HepG2 (cell line): ENCODE results near the gene WIPF2. TPM values are rescaled to one million over a fixed set of nuclear protein-coding genes. Genes with fewer than 3 reads are reported as not detected.

Experiments used
- ATAC-seq: fragments of 200-7000 bp; cut with Tn5 transposase; 3 replicates; pipeline ENCODE4 v1.9.1; 2020; ENCODE audit warnings: mild to moderate bottlenecking, moderate library complexity
- BruUV-seq: library from RNA; stranded (reverse); fragments of 400-500 nt; replicated peaks from 2 replicates; lab custom pipeline; 2021; lab: Mats Ljungman, UMichigan
- CTCF ChIA-PET: fragments of 300-600 bp; formaldehyde crosslinking; extraction: SDS; loops from one replicate; lab custom pipeline; 2021; ENCODE audit warnings: low total read pairs, inconsistent platforms, low intra/inter-chr PET ratio; lab: Yijun Ruan, JAX
- POLR2A ChIA-PET: fragments of 350-600 bp; sonication (Branson Sonifier 250); formaldehyde crosslinking; loops from one replicate; lab custom pipeline; 2020; ENCODE audit warnings: antibody characterized with exemption, inconsistent platforms; lab: Yijun Ruan, JAX
- DNase-seq: peaks from one replicate; pipeline ENCODE4 v3.0.0-alpha.2; 2015; ENCODE audit warnings: low spot score
- FAIRE-seq: peaks from 3 replicates; lab custom pipeline; 2011; peaks lifted over from hg19 to GRCh38; lab: Jason Lieb, UNC
- H2AFZ ChIP-seq: one replicate; pipeline ENCODE4 v1.6.1; 2011; ENCODE audit warnings: low read length, inconsistent platforms
- H3K27ac ChIP-seq: fragments of 300-600 bp; 3 replicates; pipeline ENCODE4 v1.8.0; 2011; ENCODE audit warnings: mixed run types, mild to moderate bottlenecking, mixed read lengths, low read length, inconsistent platforms; ENCODE audit not compliant: insufficient read depth; ENCODE audit errors: extremely low read length
- H3K27me3 ChIP-seq, 2 experiments: fragments of 200-600 bp in 1 of 2; 2 replicates in 1 of 2; 3 replicates in 1 of 2; pipeline versions ENCODE4 v1.6.0 to v1.8.0; 2011; ENCODE audit warnings: low read length in 2 of 2, mild to moderate bottlenecking in 2 of 2, moderate library complexity in 2 of 2, inconsistent platforms in 1 of 2; ENCODE audit not compliant: insufficient read depth in 2 of 2, control insufficient read depth in 1 of 2
- H3K36me3 ChIP-seq, 2 experiments: fragments of 200-600 bp in 1 of 2; replicated peaks in 1 of 2; 2 replicates in 1 of 2; 3 replicates in 1 of 2; pipeline versions ENCODE4 v1.5.1 to v1.8.0; 2011; ENCODE audit warnings: low read length in 2 of 2, inconsistent platforms in 1 of 2; ENCODE audit not compliant: insufficient read depth in 2 of 2, control insufficient read depth in 1 of 2
- H3K4me1 ChIP-seq: 2 replicates; pipeline ENCODE4 v1.5.1; 2012; ENCODE audit warnings: low read length, inconsistent platforms; ENCODE audit not compliant: insufficient read depth
- H3K4me2 ChIP-seq: 2 replicates; pipeline ENCODE4 v1.6.0; 2011; ENCODE audit warnings: low read depth, low read length, inconsistent platforms
- H3K4me3 ChIP-seq, 3 experiments: fragments of 200-600 bp in 1 of 3; sonication (generic), shearing (Covaris generic) in 1 of 3; replicated peaks in 1 of 3; 2 replicates each; pipeline ENCODE4 v1.5.1; 2011 to 2016; ENCODE audit warnings: low read length in 3 of 3, inconsistent platforms in 2 of 3, low read depth in 2 of 3, mild to moderate bottlenecking in 2 of 3, control low read depth in 1 of 3, mixed read lengths in 1 of 3; ENCODE audit not compliant: insufficient read depth in 1 of 3
- H3K79me2 ChIP-seq: one replicate; pipeline ENCODE4 v1.6.1; 2011; ENCODE audit warnings: low read length, inconsistent platforms; ENCODE audit not compliant: insufficient read depth
- H3K9ac ChIP-seq: 2 replicates; pipeline ENCODE4 v1.6.0; 2011; ENCODE audit warnings: mild to moderate bottlenecking, low read depth, low read length, inconsistent platforms; ENCODE audit not compliant: insufficient read depth
- H3K9me3 ChIP-seq: 2 replicates; pipeline ENCODE4 v1.5.1; 2012; ENCODE audit warnings: mild to moderate bottlenecking, low read length
- H4K20me1 ChIP-seq: 2 replicates; pipeline ENCODE4 v1.6.0; 2011; ENCODE audit warnings: inconsistent platforms, mild to moderate bottlenecking, low read length, moderate library complexity; ENCODE audit not compliant: insufficient read depth
- E2F2 ChIP-seq: sonication (generic); formaldehyde crosslinking; IDR thresholded peaks from 2 replicates; pipeline ENCODE4 v1.4.0; 2020; ENCODE audit warnings: missing genetic modification reagents, borderline replicate concordance
- KDM5A ChIP-seq: fragments of 200-600 bp; sonication (generic); IDR thresholded peaks from 2 replicates; pipeline ENCODE4 v1.7.0; 2018; ENCODE audit warnings: antibody characterized with exemption, mild to moderate bottlenecking, low read length, borderline replicate concordance
- SMARCE1 ChIP-seq: fragments of 450-650 bp; IDR thresholded peaks from 2 replicates; pipeline ENCODE4 v1.6.1; 2017; ENCODE audit warnings: borderline replicate concordance
- ZNF318 ChIP-seq: sonication (generic); formaldehyde crosslinking; IDR thresholded peaks from 2 replicates; pipeline ENCODE4 v1.4.0; 2020; ENCODE audit warnings: mild to moderate bottlenecking, missing genetic modification reagents
- ZNF432 ChIP-seq: sonication (generic); formaldehyde crosslinking; IDR thresholded peaks from 2 replicates; pipeline ENCODE4 v1.5.0; 2020; ENCODE audit warnings: missing genetic modification reagents, mild to moderate bottlenecking, borderline replicate concordance
- ZNF530 ChIP-seq: sonication (generic); formaldehyde crosslinking; IDR thresholded peaks from 2 replicates; pipeline ENCODE4 v1.5.0; 2020; ENCODE audit warnings: low read depth, mild to moderate bottlenecking, missing genetic modification reagents
- ZNF709 ChIP-seq: sonication (generic); formaldehyde crosslinking; IDR thresholded peaks from 2 replicates; pipeline ENCODE4 v1.5.0; 2020; ENCODE audit warnings: mild to moderate bottlenecking, missing genetic modification reagents
- WGBS: methylation state at CpG from one replicate; pipeline ENCODE4 v1.1.6; 2017; ENCODE audit warnings: low lambda C conversion rate; 5-methylcytosine and 5-hydroxymethylcytosine counted together
- in situ Hi-C: cut with HindIII; loops from 2 replicates; pipeline ENCODE4 v1.10.0; 2017; ENCODE audit warnings: low pct_unique_long_range_greater_than_20kb; ENCODE audit not compliant: extremely low pct_ligation_motif_present
- intact Hi-C: fragments of 100-400 bp; cut with micrococcal nuclease; formaldehyde crosslinking; loops from one replicate; pipeline ENCODE4 v1.10.0; 2022; ENCODE audit not compliant: unreplicated experiment
- polyA plus RNA-seq, 8 experiments: library from polyadenylated mRNA; depleted of rRNA in 3 of 8; stranded (reverse) in 7 of 8; unstranded in 1 of 8; fragments of >200 nt; fragmentation: Illumina TruSeq in 4 of 8; extraction: Trizol in 4 of 8; gene quantifications; 2 replicates each; pipeline versions ENCODE4 v1.2.1 to v1.2.3, GENCODE V29; 2011 to 2016; ENCODE audit warnings: low read depth in 4 of 8, missing spikeins in 1 of 8, mixed read lengths in 1 of 8; ENCODE audit not compliant: insufficient read depth in 1 of 8
- total RNA-seq, 5 experiments: library from RNA; depleted of rRNA; stranded (reverse); fragments of >200 nt; fragmentation: Illumina TruSeq; extraction: Trizol; gene quantifications; 2 replicates each; pipeline ENCODE4 v1.2.3, GENCODE V29; 2016; ENCODE audit warnings: low read depth in 1 of 5

WIPF2 gene
- total and polyA plus RNA-seq, 2 of the 13 experiments (the other 11 are each of a cell fraction or from before 2014, with no cell fraction given), result 7.2 to 10.8 TPM

- H3K4me2 ChIP-seq, result no peak overlapping the region
- no peaks in the 10 kb centered on the region for H3K27me3 ChIP-seq
- no TSS peak for BruUV-seq
- no peak overlapping the region for H2AFZ ChIP-seq
- H3K9ac ChIP-seq, result no peak overlapping the region
- FAIRE-seq (no peak), DNase-seq (no peak), ATAC-seq (no peak)
- H3K4me1 ChIP-seq, result peaks cover 13% of the 10 kb centered on the region
- H3K4me3 ChIP-seq, result no peak overlapping the region
- no peak overlapping the region for H3K27ac ChIP-seq
- H3K79me2 ChIP-seq, result peaks cover 8% of the 10 kb centered on the region
- no peaks in the 10 kb centered on the region for H3K9me3 ChIP-seq
- no peaks in the 10 kb centered on the region for H4K20me1 ChIP-seq
- no peak for TF ChIP-seq SMARCE1
- TF ChIP-seq ZNF709 (CRISPR knock-in tag), result no peak
- TF ChIP-seq KDM5A, result no peak
- ChIA-PET POLR2A (no interaction called here), CTCF (no interaction called here)
- WGBS, result 92% methylated on average over 5 of the region's 5 CpGs
- in situ Hi-C loops, result no loop called here
- peaks cover 24 to 76% of the 10 kb centered on the region in 2 experiments for H3K36me3 ChIP-seq
- intact Hi-C loops, result no loop called here
These were observed 76.7 kb downstream of the WIPF2 start for GRCh38 chr17:40295488-40296436.

GRCh38 chr17:40297511-40297910 is 78.4 kb downstream of the WIPF2 start:
- Histone ChIP-seq H3K9ac (no peak overlapping the region), H3K9me3 (no peaks in the 10 kb centered on the region), H3K36me3 (peaks cover 21 to 83% of the 10 kb centered on the region in 2 experiments), H3K27ac (no peak overlapping the region), H3K27me3 (no peaks in the 10 kb centered on the region), H3K4me3 (no peak overlapping the region), H3K4me1 (no peaks in the 10 kb centered on the region), H3K79me2 (no peaks in the 10 kb centered on the region), H3K4me2 (no peak overlapping the region), H2AFZ (no peak overlapping the region), H4K20me1 (no peaks in the 10 kb centered on the region)
- ChIA-PET POLR2A (no interaction called here), CTCF (no interaction called here)
- intact Hi-C loops (no loop called here), in situ Hi-C loops (no loop called here)
- no peak for FAIRE-seq
- no peak for DNase-seq
- no peak for ATAC-seq
- WGBS, result 96% methylated on average over 2 of the region's 2 CpGs
- no TSS peak for BruUV-seq
- no peak for TF ChIP-seq ZNF530
- TF ChIP-seq E2F2, result no peak
- no peak for TF ChIP-seq ZNF432 (CRISPR knock-in tag)
- no peak for TF ChIP-seq ZNF318 (CRISPR knock-in tag)
